Astrocyte (in vitro differentiated cells and primary cell): ENCODE data around the gene OR10A2. TPM values are rescaled to one million over a fixed set of nuclear protein-coding genes. Genes with fewer than 3 reads are reported as not detected.
"Not testable (repeated sequence)": the region's sequence is repeated elsewhere in the genome, so short reads cannot be mapped to it uniquely, and the experiment has no call there.

ENCODE experiments used
- DNase-seq: peaks from one replicate; pipeline ENCODE4 v3.0.0-alpha.2; 2010; ENCODE audit warnings: low read depth
- FAIRE-seq: peaks from 2 replicates; lab custom pipeline; 2011; peaks lifted over from hg19 to GRCh38; lab: Jason Lieb, UNC
- H2AFZ ChIP-seq: 2 replicates; pipeline ENCODE4 v1.6.0; 2012; ENCODE audit warnings: low read depth, low read length, inconsistent platforms
- H3K27ac ChIP-seq: 2 replicates; pipeline ENCODE4 v1.5.1; 2011; ENCODE audit warnings: low read depth, low read length, inconsistent platforms
- H3K27me3 ChIP-seq: 2 replicates; pipeline ENCODE4 v1.6.0; 2011; ENCODE audit warnings: low read length, inconsistent platforms; ENCODE audit not compliant: insufficient read depth
- H3K36me3 ChIP-seq: 2 replicates; pipeline ENCODE4 v1.5.1; 2011; ENCODE audit warnings: low read length, inconsistent platforms; ENCODE audit not compliant: insufficient read depth
- H3K4me1 ChIP-seq: 2 replicates; pipeline ENCODE4 v1.5.1; 2011; ENCODE audit warnings: low read length, inconsistent platforms; ENCODE audit not compliant: insufficient read depth
- H3K4me2 ChIP-seq: 2 replicates; pipeline ENCODE4 v1.6.0; 2012; ENCODE audit warnings: low read length, inconsistent platforms
- H3K4me3 ChIP-seq: 2 replicates; pipeline ENCODE4 v1.5.1; 2011; ENCODE audit warnings: low read depth, mild to moderate bottlenecking, low read length, inconsistent platforms; ENCODE audit not compliant: insufficient read depth
- H3K79me2 ChIP-seq: 2 replicates; pipeline ENCODE4 v1.6.0; 2012; ENCODE audit warnings: mild to moderate bottlenecking, low read length, inconsistent platforms; ENCODE audit not compliant: insufficient read depth
- H3K9ac ChIP-seq: 2 replicates; pipeline ENCODE4 v1.6.0; 2012; ENCODE audit warnings: mild to moderate bottlenecking, low read length, inconsistent platforms
- H3K9me3 ChIP-seq: 2 replicates; pipeline ENCODE4 v1.5.1; 2012; ENCODE audit warnings: low read depth, mild to moderate bottlenecking, low read length, inconsistent platforms; ENCODE audit not compliant: insufficient read depth
- H4K20me1 ChIP-seq: 2 replicates; pipeline ENCODE4 v1.6.0; 2012; ENCODE audit warnings: low read length, inconsistent platforms; ENCODE audit not compliant: insufficient read depth
- H3K27ac Mint-ChIP-seq: one replicate; pipeline ENCODE4 v1.8.0; 2021; ENCODE audit warnings: mild to moderate bottlenecking, mixed read lengths; ENCODE audit not compliant: unreplicated experiment
- H3K27me3 Mint-ChIP-seq: one replicate; pipeline ENCODE4 v1.8.0; 2021; ENCODE audit warnings: low read depth, mixed read lengths; ENCODE audit not compliant: unreplicated experiment
- H3K36me3 Mint-ChIP-seq: one replicate; pipeline ENCODE4 v1.8.0; 2021; ENCODE audit warnings: low read depth, mixed read lengths; ENCODE audit not compliant: unreplicated experiment
- H3K4me1 Mint-ChIP-seq: one replicate; pipeline ENCODE4 v1.8.0; 2021; ENCODE audit warnings: low read depth, mixed read lengths; ENCODE audit not compliant: unreplicated experiment
- H3K4me3 Mint-ChIP-seq: one replicate; pipeline ENCODE4 v1.8.0; 2021; ENCODE audit warnings: mild to moderate bottlenecking, moderate library complexity, mixed read lengths; ENCODE audit not compliant: unreplicated experiment
- H3K9me3 Mint-ChIP-seq: one replicate; pipeline ENCODE4 v1.8.0; 2021; ENCODE audit warnings: mild to moderate bottlenecking, mixed read lengths; ENCODE audit not compliant: unreplicated experiment
- CTCF ChIP-seq: IDR thresholded peaks from 2 replicates; pipeline ENCODE4 v1.5.1; 2011; ENCODE audit warnings: low read depth, mild to moderate bottlenecking, inconsistent platforms, low read length, moderate library complexity; ENCODE audit not compliant: insufficient read depth
- EZH2 ChIP-seq: IDR thresholded peaks from 2 replicates; pipeline ENCODE4 v1.6.1; 2012; ENCODE audit warnings: mild to moderate bottlenecking, low read length, inconsistent platforms; ENCODE audit not compliant: insufficient read depth
- total RNA-seq: library from RNA; stranded (reverse); gene quantifications from 2 replicates; pipeline ENCODE4 v1.2.1, GENCODE V29; 2021

The OR10A2 gene
- total RNA-seq, 1 donor from 2014 or later, result not detected

- no peaks in the 10 kb centered on the region for H3K4me1 ChIP-seq
- H3K27ac Mint-ChIP-seq, result no peak within 1 kb of the TSS
- no peak within 1 kb of the TSS for H3K27ac ChIP-seq
- H3K9me3 ChIP-seq, result no peaks in the 10 kb centered on the region
- H4K20me1 ChIP-seq, result no peaks in the 10 kb centered on the region
- no peaks in the 10 kb centered on the region for H3K36me3 Mint-ChIP-seq
- no peaks in the 10 kb centered on the region for H3K79me2 ChIP-seq
- FAIRE-seq (no peak), DNase-seq (no peak)
- no peak within 1 kb of the TSS for H2AFZ ChIP-seq
- H3K27me3 Mint-ChIP-seq, result no peaks in the 10 kb centered on the region
- H3K9me3 Mint-ChIP-seq, result peaks cover 9% of the 10 kb centered on the region
- H3K4me1 Mint-ChIP-seq, result no peaks in the 10 kb centered on the region
- H3K4me2 ChIP-seq, result no peak within 1 kb of the TSS
- no peaks in the 10 kb centered on the region for H3K27me3 ChIP-seq
- no peak within 1 kb of the TSS for H3K4me3 Mint-ChIP-seq
- no peak for TF ChIP-seq EZH2
- TF ChIP-seq CTCF, result no peak
- no peak within 1 kb of the TSS for H3K9ac ChIP-seq
- no peak within 1 kb of the TSS for H3K4me3 ChIP-seq
- no peaks in the 10 kb centered on the region for H3K36me3 ChIP-seq
These were observed 17.5 kb upstream of the OR10A2 start, which contains the start of gene OR10A5 for GRCh38 chr11:6845383-6845782. Gene OR10A5, plus strand, starts transcription at chr11:6845683. Its CDS starts 0 bp downstream, at chr11:6845683.

- no peak overlapping the region for H3K4me3 Mint-ChIP-seq
- H3K27ac Mint-ChIP-seq, result no peak overlapping the region
- Histone ChIP-seq H3K9ac (no peak overlapping the region), H3K36me3 (no peaks in the 10 kb centered on the region), H3K27ac (no peak overlapping the region), H4K20me1 (no peaks in the 10 kb centered on the region), H3K4me2 (no peak overlapping the region), H3K79me2 (no peaks in the 10 kb centered on the region), H3K4me1 (no peaks in the 10 kb centered on the region), H2AFZ (no peak overlapping the region), H3K9me3 (no peaks in the 10 kb centered on the region), H3K4me3 (no peak overlapping the region), H3K27me3 (no peaks in the 10 kb centered on the region)
- no peak for FAIRE-seq
- no peaks in the 10 kb centered on the region for H3K4me1 Mint-ChIP-seq
- DNase-seq, result no peak
- H3K9me3 Mint-ChIP-seq, result peaks cover 15% of the 10 kb centered on the region
- no peaks in the 10 kb centered on the region for H3K27me3 Mint-ChIP-seq
- TF ChIP-seq CTCF, result no peak
- no peak for TF ChIP-seq EZH2
- peaks cover 2% of the 10 kb centered on the region for H3K36me3 Mint-ChIP-seq
These were observed 12.3 kb upstream of the OR10A2 start for GRCh38 chr11:6850526-6850925.

GRCh38 chr11:6854801-6855200, 8.1 kb upstream of the OR10A2 start:
- FAIRE-seq, H3K4me2 ChIP-seq, H3K27me3 Mint-ChIP-seq, H3K4me3 Mint-ChIP-seq, H3K9me3 ChIP-seq, H4K20me1 ChIP-seq, H3K79me2 ChIP-seq, H3K36me3 ChIP-seq, H3K4me1 ChIP-seq, H3K27me3 ChIP-seq, DNase-seq, H2AFZ ChIP-seq, H3K9ac ChIP-seq, H3K4me3 ChIP-seq, H3K27ac ChIP-seq, H3K4me1 Mint-ChIP-seq, H3K27ac Mint-ChIP-seq, H3K36me3 Mint-ChIP-seq: not testable (repeated sequence)
- peaks cover 12% of the 10 kb centered on the region for H3K9me3 Mint-ChIP-seq
